Mesendoderm (in vitro differentiated cells): Measurements from ENCODE around the gene RASSF3. TPM values are rescaled to one million over a fixed set of nuclear protein-coding genes. Genes with fewer than 3 reads are reported as not detected.

ENCODE experiments used
- DNase-seq: peaks from one replicate; pipeline ENCODE4 v3.0.0; 2013
- H2AK5ac ChIP-seq: 2 replicates; pipeline ENCODE4 v1.6.1; 2013; ENCODE audit warnings: low read length, inconsistent platforms
- H2BK120ac ChIP-seq: 2 replicates; pipeline ENCODE4 v1.6.1; 2013; ENCODE audit warnings: low read depth, mild to moderate bottlenecking, low read length, moderate library complexity, mixed read lengths
- H2BK15ac ChIP-seq: replicated peaks from 2 replicates; pipeline ENCODE4 v1.6.1; 2013; ENCODE audit warnings: low read depth, mild to moderate bottlenecking, moderate library complexity
- H2BK5ac ChIP-seq: 2 replicates; pipeline ENCODE4 v1.6.1; 2013; ENCODE audit warnings: low read length, inconsistent platforms
- H3K18ac ChIP-seq: 2 replicates; pipeline ENCODE4 v1.6.1; 2013; ENCODE audit warnings: mild to moderate bottlenecking, low read length, mixed read lengths
- H3K23ac ChIP-seq: one replicate; pipeline ENCODE4 v1.6.1; 2013; ENCODE audit warnings: low read length
- H3K27ac ChIP-seq: 2 replicates; pipeline ENCODE4 v1.5.1; 2013; ENCODE audit warnings: low read depth, mild to moderate bottlenecking, inconsistent platforms, low read length, moderate library complexity
- H3K27me3 ChIP-seq: 2 replicates; pipeline ENCODE4 v1.6.1; 2013; ENCODE audit warnings: low read length, control low read depth, mild to moderate bottlenecking, inconsistent platforms; ENCODE audit not compliant: insufficient read depth, poor library complexity
- H3K36me3 ChIP-seq: 2 replicates; pipeline ENCODE4 v1.6.1; 2013; ENCODE audit warnings: low read length, inconsistent platforms; ENCODE audit not compliant: control insufficient read depth, insufficient read depth
- H3K4ac ChIP-seq: one replicate; pipeline ENCODE4 v1.6.1; 2013; ENCODE audit warnings: low read depth, mild to moderate bottlenecking, low read length, moderate library complexity
- H3K4me1 ChIP-seq: 2 replicates; pipeline ENCODE4 v1.6.1; 2013; ENCODE audit warnings: low read depth, low read length, inconsistent platforms; ENCODE audit not compliant: control insufficient read depth
- H3K4me2 ChIP-seq: 2 replicates; pipeline ENCODE4 v1.6.1; 2013; ENCODE audit warnings: low read length
- H3K4me3 ChIP-seq: 2 replicates; pipeline ENCODE4 v1.5.1; 2013; ENCODE audit warnings: mild to moderate bottlenecking, low read length
- H3K56ac ChIP-seq: one replicate; pipeline ENCODE4 v1.6.1; 2013; ENCODE audit warnings: low read length
- H3K79me1 ChIP-seq: 2 replicates; pipeline ENCODE4 v1.6.1; 2013; ENCODE audit warnings: low read length, inconsistent platforms
- H3K79me2 ChIP-seq: 2 replicates; pipeline ENCODE4 v1.6.1; 2013; ENCODE audit warnings: mild to moderate bottlenecking, low read length; ENCODE audit not compliant: control insufficient read depth, insufficient read depth
- H3K9ac ChIP-seq: 2 replicates; pipeline ENCODE4 v1.6.1; 2013; ENCODE audit warnings: low read length, inconsistent platforms
- H4K5ac ChIP-seq: one replicate; pipeline ENCODE4 v1.6.1; 2013; ENCODE audit warnings: low read length
- H4K8ac ChIP-seq: one replicate; pipeline ENCODE4 v1.6.1; 2013; ENCODE audit warnings: low read depth, mild to moderate bottlenecking, control low read depth, low read length, moderate library complexity
- WGBS: extraction: QIAGEN DNeasy Blood & Tissue Kit; methylation state at CpG from one replicate; pipeline ENCODE4 v1.1.7; 2013; ENCODE audit warnings: low lambda C conversion rate, missing lambda C conversion rate; ENCODE audit not compliant: insufficient coverage; ENCODE audit errors: extremely low coverage; 5-methylcytosine and 5-hydroxymethylcytosine counted together
- small RNA-seq: library from polyadenylated mRNA; stranded (forward); fragments of <200 nt; extraction: miRNeasy Mini kit (QIAGEN cat#:217004); gene quantifications from one replicate; pipeline ENCODE3, GENCODE V24; 2013; ENCODE audit not compliant: insufficient read depth

Gene RASSF3

GRCh38 chr12:64745980-64746379 lies 135.7 kb downstream of the RASSF3 start:
- Histone ChIP-seq H2BK120ac (no peak overlapping the region), H3K79me2 (no peaks in the 10 kb centered on the region), H3K4ac (no peak overlapping the region), H3K27ac (no peak overlapping the region), H3K18ac (no peak overlapping the region), H4K8ac (no peak overlapping the region), H2BK15ac (no peak overlapping the region), H3K56ac (no peak overlapping the region), H3K27me3 (no peaks in the 10 kb centered on the region), H3K36me3 (peaks cover 2% of the 10 kb centered on the region), H3K4me3 (no peak overlapping the region), H3K79me1 (no peaks in the 10 kb centered on the region), H2AK5ac (no peak overlapping the region), H3K4me2 (no peak overlapping the region), H4K5ac (no peak overlapping the region), H3K4me1 (no peaks in the 10 kb centered on the region), H3K9ac (no peak overlapping the region), H3K23ac (no peak overlapping the region), H2BK5ac (no peak overlapping the region)
- WGBS = no CpG with 5 or more reads among the region's 2 CpGs
- no peak for DNase-seq

- Histone ChIP-seq H3K4me3 (no peak overlapping the region), H3K27ac (no peak overlapping the region), H2BK5ac (no peak overlapping the region), H3K79me1 (no peaks in the 10 kb centered on the region), H2BK120ac (no peak overlapping the region), H3K9ac (no peak overlapping the region), H2AK5ac (no peak overlapping the region), H3K56ac (no peak overlapping the region), H3K4me1 (no peaks in the 10 kb centered on the region), H3K36me3 (peaks cover 2% of the 10 kb centered on the region), H3K4me2 (no peak overlapping the region), H3K23ac (no peak overlapping the region), H4K8ac (no peak overlapping the region), H4K5ac (no peak overlapping the region), H2BK15ac (no peak overlapping the region), H3K27me3 (no peaks in the 10 kb centered on the region), H3K79me2 (no peaks in the 10 kb centered on the region), H3K4ac (no peak overlapping the region), H3K18ac (no peak overlapping the region)
- WGBS = 100% methylated on average over 1 of the region's 2 CpGs
- DNase-seq = no peak
Observed at GRCh38 chr12:64746663-64747062, 136.4 kb downstream of the RASSF3 start.

Small RNAs within 50 kb of the gene (small RNA-seq; reads per million reads assigned to genes)
- gene MIR548C (not detected), gene MIR548Z (not detected), gene RF00137 (not detected)
